ENCODE measurements around the gene NFE2.

The NFE2 gene

DNA sequence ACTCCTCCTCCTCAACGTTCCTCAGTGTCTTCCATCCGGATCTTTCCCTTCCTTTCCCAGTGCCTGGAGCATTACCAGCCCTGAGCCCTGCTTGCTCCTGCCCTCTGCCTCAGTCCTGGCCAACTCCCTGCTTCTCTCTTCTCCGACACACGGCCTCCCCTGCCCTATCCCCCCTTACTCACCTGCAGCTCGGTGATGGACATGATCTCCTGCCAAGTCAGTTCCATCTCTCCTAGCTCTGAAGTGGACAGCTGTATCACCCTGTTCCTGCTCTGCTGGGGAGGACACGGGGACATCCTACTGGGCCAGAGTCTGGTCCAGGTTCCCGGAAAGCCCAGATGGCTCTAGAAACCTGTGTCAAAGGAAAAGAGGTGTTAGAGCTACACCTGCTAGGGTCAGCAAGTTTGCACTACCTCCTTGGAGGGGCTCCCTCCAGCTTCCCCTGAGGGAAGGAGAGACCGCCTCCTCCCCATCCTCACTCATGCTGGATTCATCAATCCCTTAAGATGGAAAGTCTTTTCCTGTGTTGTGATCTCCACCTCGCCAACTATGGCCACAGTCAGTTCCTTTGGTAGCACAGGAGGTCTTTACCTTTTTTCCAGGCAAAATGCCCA lies 5.8 kb downstream of the NFE2 start:
- H3K27me3 ChIP-seq (ENCODE audit: insufficient read depth, low read depth, severe bottlenecking), result no peaks in the 10 kb centered on the region
- H3K27ac ChIP-seq, result no peak overlapping the region
- TF ChIP-seq, protein P1, sequence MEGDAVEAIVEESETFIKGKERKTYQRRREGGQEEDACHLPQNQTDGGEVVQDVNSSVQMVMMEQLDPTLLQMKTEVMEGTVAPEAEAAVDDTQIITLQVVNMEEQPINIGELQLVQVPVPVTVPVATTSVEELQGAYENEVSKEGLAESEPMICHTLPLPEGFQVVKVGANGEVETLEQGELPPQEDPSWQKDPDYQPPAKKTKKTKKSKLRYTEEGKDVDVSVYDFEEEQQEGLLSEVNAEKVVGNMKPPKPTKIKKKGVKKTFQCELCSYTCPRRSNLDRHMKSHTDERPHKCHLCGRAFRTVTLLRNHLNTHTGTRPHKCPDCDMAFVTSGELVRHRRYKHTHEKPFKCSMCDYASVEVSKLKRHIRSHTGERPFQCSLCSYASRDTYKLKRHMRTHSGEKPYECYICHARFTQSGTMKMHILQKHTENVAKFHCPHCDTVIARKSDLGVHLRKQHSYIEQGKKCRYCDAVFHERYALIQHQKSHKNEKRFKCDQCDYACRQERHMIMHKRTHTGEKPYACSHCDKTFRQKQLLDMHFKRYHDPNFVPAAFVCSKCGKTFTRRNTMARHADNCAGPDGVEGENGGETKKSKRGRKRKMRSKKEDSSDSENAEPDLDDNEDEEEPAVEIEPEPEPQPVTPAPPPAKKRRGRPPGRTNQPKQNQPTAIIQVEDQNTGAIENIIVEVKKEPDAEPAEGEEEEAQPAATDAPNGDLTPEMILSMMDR (IDR thresholded peaks at IDR 0.05; ENCODE audit: low read depth, low read length), result no peak
- DNase-seq, result no peak
- no peaks in the 10 kb centered on the region for H3K36me3 ChIP-seq
- H3K4me3 ChIP-seq (ENCODE audit: low read depth, low read length), result no peak overlapping the region
- no peaks in the 10 kb centered on the region for H3K9me3 ChIP-seq (ENCODE audit: severe bottlenecking)

DNA sequence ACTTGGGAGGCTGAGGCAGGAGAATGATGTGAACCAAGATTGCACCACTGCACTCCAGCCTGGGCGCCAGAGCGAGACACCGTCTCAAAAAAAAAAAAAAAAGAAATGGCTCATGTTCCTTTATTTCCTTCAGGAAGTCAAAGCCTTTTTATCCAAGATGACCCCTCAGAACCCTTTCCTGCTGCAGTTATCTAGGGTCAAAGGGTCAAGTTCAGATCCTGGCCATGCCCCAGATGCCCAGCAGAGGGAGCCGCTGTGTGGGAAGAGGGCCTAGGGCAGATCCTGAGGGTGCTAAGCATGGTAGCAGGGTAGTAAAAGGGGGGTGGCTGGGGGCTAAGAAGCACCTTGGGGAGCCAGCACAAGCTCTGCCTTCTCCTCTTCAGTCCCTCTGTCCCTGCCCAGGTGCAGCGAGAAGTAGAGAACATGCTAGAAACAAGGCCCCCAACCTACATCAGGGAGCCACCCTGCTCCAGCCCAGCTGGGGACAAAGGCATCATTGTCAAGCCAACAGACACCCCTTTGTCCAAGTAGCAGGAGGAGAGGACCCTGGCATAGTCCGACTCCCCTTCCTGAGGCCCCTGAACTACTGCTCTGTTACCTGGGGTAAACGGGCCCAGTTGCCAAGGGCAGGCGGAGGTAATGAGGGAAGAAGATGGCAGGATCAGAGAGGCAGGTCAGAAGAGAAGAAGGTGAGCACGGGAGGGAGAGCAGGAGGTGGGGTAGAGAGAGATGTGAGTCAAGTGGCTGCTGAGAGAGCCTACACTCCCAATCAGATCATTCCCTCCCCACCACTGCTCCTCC lies 6.5 kb downstream of the NFE2 start:
- no peak overlapping the region for H3K4me3 ChIP-seq (ENCODE audit: low read depth, low read length)
- H3K36me3 ChIP-seq, result no peaks in the 10 kb centered on the region
- TF ChIP-seq, protein P1 (IDR thresholded peaks at IDR 0.05; ENCODE audit: low read depth, low read length), result peak; percentile 85
- H3K27me3 ChIP-seq (ENCODE audit: insufficient read depth, low read depth, severe bottlenecking), result no peaks in the 10 kb centered on the region
- H3K9me3 ChIP-seq (ENCODE audit: severe bottlenecking), result no peaks in the 10 kb centered on the region
- no peak overlapping the region for H3K27ac ChIP-seq
- peak; percentile 65 for DNase-seq

DNA sequence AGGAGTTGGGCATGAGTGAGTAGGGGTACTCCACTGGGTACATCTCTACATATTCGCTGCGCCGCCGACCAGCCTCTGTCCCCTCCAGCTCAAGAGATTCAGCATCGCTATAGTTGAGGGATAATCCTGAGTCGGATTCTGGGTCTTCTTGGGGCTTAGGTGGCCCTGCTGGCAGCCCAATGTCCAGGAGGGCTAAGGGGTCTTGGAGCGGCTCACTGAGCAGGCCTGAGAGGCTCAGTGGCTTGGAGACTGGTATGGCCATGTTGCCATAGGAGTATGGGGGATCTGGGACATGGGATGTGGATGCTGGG lies 7.9 kb downstream of the NFE2 start:
- H3K27ac ChIP-seq, result no peak overlapping the region
- H3K9me3 ChIP-seq (ENCODE audit: severe bottlenecking), result no peaks in the 10 kb centered on the region
- DNase-seq, result no peak
- H3K4me3 ChIP-seq (ENCODE audit: low read depth, low read length), result no peak overlapping the region
- peaks cover 8% of the 10 kb centered on the region for H3K36me3 ChIP-seq
- TF ChIP-seq, protein P1 (IDR thresholded peaks at IDR 0.05; ENCODE audit: low read depth, low read length), result no peak
- no peaks in the 10 kb centered on the region for H3K27me3 ChIP-seq (ENCODE audit: insufficient read depth, low read depth, severe bottlenecking)

DNA sequence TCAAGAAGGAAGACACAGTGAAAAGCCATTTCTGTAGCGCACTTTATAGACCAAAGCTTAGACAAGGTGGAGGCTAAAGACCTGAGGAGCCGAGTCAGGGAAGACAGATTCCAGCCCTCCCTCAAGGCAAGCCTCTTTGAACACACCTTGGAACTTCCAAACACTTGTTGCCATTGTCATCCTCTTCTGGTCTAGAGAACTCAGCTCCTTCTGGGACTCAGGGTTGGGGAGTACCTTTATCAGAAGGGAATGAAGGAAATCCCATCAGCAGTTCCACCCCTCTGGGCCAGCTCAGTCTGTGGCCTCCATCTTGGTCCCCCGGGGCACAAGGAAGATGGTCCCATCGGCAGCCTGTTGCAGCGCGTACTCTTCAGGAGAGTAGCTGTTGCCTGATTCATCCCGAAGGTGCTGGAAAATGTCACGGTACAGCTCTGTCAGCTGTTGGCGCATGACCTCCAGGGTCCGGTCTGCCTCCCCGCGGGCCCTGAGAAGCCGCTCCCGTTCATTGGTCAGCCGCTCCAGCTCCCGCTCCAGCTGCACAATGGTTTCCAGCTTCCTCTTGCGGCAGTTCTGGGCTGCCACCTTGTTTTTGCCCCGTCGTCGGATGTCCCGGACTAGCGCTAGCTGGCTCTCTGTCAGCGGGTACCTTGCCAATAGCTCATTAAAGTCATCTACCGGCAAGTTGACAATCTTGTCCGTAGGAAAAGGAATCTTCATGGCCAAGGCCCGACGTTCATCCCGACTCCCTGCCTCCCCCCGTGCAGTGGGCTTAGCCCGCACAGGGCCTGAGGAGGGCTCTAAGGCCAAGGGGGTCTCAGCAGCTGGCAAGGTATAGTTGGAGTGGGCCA lies 8.5 kb downstream of the NFE2 start:
- H3K9me3 ChIP-seq (ENCODE audit: severe bottlenecking), result no peaks in the 10 kb centered on the region
- no peak overlapping the region for H3K4me3 ChIP-seq (ENCODE audit: low read depth, low read length)
- DNase-seq, result no peak
- H3K36me3 ChIP-seq, result peaks cover 14% of the 10 kb centered on the region
- no peaks in the 10 kb centered on the region for H3K27me3 ChIP-seq (ENCODE audit: insufficient read depth, low read depth, severe bottlenecking)
- TF ChIP-seq, protein P1 (IDR thresholded peaks at IDR 0.05; ENCODE audit: low read depth, low read length), result no peak
- H3K27ac ChIP-seq, result no peak overlapping the region

DNA sequence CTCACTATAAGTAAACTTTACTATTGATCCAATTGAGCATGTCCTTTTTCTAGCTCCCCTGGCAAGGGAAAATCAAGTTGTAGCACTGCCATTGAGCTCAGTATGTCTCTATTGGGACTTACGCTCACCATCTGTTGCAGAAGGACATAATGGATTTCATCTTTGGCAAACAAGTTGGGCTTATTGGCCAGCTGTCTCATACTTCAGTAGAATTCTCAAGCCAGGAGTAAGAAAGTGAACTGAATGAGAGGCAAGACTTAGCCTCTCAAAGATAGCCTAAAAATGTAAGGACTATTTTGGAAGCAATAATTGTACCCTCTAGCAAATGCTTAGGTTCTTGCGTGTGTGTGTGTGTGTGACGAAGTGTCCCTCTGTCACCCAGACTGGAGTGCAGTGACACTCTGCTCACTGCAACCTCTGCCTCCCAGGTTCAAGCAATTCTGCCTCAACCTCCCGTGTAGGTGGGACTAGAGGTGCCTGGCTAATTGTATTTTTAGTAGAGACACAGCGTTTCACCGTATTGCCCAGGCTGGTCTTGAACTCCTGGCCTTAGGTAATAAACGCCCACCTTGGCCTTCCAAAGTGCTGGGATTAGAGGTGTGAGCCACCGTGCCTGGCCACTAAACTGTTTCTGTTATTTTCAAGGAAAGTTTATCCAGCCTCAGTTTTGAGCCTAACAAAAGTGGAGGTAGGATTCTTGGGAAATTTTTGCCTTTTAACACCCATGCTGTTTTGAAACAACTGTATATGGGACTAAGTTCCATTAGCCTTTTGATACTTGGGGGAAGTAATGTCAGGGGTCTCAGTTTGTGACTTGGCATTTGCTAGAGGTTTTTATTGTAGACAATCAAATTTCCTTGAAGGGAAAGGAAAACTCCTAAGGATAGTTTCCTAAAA lies 13.3 kb downstream of the NFE2 start:
- TF ChIP-seq, protein P1 (IDR thresholded peaks at IDR 0.05; ENCODE audit: low read depth, low read length), result no peak
- Histone ChIP-seq H3K4me3 (ENCODE audit: low read depth, low read length) (no peak overlapping the region), H3K27me3 (ENCODE audit: insufficient read depth, low read depth, severe bottlenecking) (no peaks in the 10 kb centered on the region), H3K27ac (peak overlapping the region; percentile 45), H3K36me3 (peaks cover 57% of the 10 kb centered on the region), H3K9me3 (ENCODE audit: severe bottlenecking) (no peaks in the 10 kb centered on the region)
- no peak for DNase-seq

Data from WERI-Rb-1 (cell line).